GM12874 (cell line): ENCODE results near the gene BASP1.
A peak's percentile ranks its signal among the peaks of the same experiment; 100 is the strongest.

Source experiments
- CTCF ChIP-seq: IDR thresholded peaks from 2 replicates; pipeline ENCODE4 v1.5.1; 2011; ENCODE audit warnings: low read depth, mild to moderate bottlenecking, control low read depth, low read length, moderate library complexity; ENCODE audit not compliant: insufficient read depth

BASP1 gene

GRCh38 chr5:17187011-17187785, 30.2 kb upstream of the BASP1 start:
- TF ChIP-seq CTCF: no peak

GRCh38 chr5:17187786-17188170, 29.7 kb upstream of the BASP1 start:
- TF ChIP-seq CTCF: no peak

- peak; percentile 70 for TF ChIP-seq CTCF
These were observed 27.9 kb upstream of the BASP1 start for GRCh38 chr5:17189381-17190036.

- TF ChIP-seq CTCF: peak; percentile 56
These were observed 27.1 kb upstream of the BASP1 start for GRCh38 chr5:17190242-17190778.

GRCh38 chr5:17190799-17191391, 26.5 kb upstream of the BASP1 start:
- no peak for TF ChIP-seq CTCF

- TF ChIP-seq CTCF: no peak
These were observed 25.2 kb upstream of the BASP1 start for GRCh38 chr5:17192191-17192590.

- no peak for TF ChIP-seq CTCF
These were observed 21.4 kb upstream of the BASP1 start for GRCh38 chr5:17196024-17196423.
